ENCODE data around the gene IL10RB. TPM values are rescaled to one million over a fixed set of nuclear protein-coding genes. Genes with fewer than 3 reads are reported as not detected.

Gene IL10RB
- total and polyA plus RNA-seq, 2 of the 13 experiments (the other 11 are each of a cell fraction or from before 2014, with no cell fraction given): 17.4 to 18.2 TPM

DNA sequence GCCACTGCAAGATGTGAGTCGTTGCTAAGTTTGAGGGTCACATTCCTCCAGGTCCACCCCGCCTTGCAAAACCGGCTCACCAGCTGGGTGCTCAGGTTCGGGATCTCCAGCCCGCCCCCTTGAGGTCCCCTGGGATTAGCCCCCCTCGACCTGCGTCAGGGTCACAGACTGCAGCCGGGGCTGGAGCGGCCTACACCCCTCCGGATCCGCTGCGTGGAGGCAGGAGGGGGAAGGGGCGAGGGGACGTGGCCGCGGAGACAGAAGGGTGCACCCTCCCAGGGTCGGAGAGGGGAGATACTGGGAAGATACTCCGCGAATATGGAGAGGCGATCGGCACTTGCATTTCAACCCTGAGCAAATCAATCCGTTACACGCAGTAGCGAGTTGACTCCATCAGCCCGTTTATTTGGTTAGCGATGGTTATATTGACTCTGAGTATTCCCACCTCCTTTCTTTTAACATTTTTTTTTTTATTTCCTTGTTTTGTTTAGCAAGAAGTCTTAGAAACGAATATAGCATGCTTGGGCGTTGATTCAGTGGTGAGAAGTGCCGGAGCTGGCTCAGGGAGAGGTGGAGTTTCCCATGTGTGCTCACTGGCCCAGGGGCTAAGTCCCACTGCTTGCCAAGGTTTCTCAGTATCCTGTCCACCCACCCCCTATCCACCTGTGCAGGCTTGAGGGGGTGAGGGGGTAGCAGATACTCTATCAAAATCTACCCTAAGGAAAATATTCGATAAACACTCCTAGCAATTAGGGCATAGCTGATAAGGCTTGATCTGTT, 35.4 kb upstream of the IL10RB start (continued):
- TF ChIP-seq, protein P1, sequence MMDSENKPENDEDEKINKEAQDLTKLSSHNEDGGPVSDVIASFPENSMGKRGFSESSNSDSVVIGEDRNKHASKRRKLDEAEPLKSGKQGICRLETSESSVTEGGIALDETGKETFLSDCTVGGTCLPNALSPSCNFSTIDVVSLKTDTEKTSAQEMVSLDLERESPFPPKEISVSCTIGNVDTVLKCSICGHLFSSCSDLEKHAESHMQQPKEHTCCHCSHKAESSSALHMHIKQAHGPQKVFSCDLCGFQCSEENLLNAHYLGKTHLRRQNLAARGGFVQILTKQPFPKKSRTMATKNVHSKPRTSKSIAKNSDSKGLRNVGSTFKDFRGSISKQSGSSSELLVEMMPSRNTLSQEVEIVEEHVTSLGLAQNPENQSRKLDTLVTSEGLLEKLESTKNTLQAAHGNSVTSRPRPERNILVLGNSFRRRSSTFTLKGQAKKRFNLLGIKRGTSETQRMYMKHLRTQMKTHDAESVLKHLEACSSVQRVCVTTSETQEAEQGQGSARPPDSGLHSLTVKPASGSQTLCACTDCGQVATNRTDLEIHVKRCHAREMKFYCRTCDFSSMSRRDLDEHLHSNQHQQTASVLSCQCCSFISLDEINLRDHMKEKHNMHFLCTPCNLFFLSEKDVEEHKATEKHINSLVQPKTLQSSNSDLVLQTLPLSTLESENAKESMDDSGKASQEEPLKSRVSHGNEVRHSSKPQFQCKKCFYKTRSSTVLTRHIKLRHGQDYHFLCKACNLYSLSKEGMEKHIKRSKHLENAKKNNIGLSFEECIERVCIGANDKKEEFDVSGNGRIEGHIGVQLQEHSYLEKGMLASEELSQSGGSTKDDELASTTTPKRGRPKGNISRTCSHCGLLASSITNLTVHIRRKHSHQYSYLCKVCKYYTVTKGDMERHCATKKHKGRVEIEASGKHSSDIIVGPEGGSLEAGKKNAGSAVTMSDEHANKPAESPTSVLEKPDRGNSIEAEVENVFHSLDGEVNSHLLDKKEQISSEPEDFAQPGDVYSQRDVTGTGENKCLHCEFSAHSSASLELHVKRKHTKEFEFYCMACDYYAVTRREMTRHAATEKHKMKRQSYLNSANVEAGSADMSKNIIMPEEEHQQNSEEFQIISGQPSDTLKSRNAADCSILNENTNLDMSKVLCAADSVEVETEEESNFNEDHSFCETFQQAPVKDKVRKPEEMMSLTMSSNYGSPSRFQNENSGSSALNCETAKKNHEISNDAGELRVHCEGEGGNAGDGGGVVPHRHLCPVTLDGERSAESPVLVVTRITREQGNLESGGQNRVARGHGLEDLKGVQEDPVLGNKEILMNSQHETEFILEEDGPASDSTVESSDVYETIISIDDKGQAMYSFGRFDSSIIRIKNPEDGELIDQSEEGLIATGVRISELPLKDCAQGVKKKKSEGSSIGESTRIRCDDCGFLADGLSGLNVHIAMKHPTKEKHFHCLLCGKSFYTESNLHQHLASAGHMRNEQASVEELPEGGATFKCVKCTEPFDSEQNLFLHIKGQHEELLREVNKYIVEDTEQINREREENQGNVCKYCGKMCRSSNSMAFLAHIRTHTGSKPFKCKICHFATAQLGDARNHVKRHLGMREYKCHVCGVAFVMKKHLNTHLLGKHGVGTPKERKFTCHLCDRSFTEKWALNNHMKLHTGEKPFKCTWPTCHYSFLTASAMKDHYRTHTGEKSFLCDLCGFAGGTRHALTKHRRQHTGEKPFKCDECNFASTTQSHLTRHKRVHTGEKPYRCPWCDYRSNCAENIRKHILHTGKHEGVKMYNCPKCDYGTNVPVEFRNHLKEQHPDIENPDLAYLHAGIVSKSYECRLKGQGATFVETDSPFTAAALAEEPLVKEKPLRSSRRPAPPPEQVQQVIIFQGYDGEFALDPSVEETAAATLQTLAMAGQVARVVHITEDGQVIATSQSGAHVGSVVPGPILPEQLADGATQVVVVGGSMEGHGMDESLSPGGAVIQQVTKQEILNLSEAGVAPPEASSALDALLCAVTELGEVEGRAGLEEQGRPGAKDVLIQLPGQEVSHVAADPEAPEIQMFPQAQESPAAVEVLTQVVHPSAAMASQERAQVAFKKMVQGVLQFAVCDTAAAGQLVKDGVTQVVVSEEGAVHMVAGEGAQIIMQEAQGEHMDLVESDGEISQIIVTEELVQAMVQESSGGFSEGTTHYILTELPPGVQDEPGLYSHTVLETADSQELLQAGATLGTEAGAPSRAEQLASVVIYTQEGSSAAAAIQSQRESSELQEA (CRISPR knock-in tag; IDR thresholded peaks at IDR 0.05; ENCODE audit: not compliant biosample characterization): no peak
- TF ChIP-seq MYNN (CRISPR knock-in tag; IDR thresholded peaks at IDR 0.05; ENCODE audit: low read depth): no peak
- TF ChIP-seq, protein P2, sequence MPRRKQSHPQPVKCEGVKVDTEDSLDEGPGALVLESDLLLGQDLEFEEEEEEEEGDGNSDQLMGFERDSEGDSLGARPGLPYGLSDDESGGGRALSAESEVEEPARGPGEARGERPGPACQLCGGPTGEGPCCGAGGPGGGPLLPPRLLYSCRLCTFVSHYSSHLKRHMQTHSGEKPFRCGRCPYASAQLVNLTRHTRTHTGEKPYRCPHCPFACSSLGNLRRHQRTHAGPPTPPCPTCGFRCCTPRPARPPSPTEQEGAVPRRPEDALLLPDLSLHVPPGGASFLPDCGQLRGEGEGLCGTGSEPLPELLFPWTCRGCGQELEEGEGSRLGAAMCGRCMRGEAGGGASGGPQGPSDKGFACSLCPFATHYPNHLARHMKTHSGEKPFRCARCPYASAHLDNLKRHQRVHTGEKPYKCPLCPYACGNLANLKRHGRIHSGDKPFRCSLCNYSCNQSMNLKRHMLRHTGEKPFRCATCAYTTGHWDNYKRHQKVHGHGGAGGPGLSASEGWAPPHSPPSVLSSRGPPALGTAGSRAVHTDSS (CRISPR knock-in tag; conservative IDR thresholded peaks at IDR 0.05): no peak
- TF ChIP-seq, protein P3, sequence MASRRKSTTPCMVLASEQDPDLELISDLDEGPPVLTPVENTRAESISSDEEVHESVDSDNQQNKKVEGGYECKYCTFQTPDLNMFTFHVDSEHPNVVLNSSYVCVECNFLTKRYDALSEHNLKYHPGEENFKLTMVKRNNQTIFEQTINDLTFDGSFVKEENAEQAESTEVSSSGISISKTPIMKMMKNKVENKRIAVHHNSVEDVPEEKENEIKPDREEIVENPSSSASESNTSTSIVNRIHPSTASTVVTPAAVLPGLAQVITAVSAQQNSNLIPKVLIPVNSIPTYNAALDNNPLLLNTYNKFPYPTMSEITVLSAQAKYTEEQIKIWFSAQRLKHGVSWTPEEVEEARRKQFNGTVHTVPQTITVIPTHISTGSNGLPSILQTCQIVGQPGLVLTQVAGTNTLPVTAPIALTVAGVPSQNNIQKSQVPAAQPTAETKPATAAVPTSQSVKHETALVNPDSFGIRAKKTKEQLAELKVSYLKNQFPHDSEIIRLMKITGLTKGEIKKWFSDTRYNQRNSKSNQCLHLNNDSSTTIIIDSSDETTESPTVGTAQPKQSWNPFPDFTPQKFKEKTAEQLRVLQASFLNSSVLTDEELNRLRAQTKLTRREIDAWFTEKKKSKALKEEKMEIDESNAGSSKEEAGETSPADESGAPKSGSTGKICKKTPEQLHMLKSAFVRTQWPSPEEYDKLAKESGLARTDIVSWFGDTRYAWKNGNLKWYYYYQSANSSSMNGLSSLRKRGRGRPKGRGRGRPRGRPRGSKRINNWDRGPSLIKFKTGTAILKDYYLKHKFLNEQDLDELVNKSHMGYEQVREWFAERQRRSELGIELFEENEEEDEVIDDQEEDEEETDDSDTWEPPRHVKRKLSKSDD (CRISPR knock-in tag; IDR thresholded peaks at IDR 0.05; ENCODE audit: low read depth): 0 out of 2 replicates have a peak, but pooled peaks have one; percentile 55
- TF ChIP-seq ZNF383 (CRISPR knock-in tag; IDR thresholded peaks at IDR 0.05; ENCODE audit: borderline replicate concordance): no peak
- TF ChIP-seq, protein P4, sequence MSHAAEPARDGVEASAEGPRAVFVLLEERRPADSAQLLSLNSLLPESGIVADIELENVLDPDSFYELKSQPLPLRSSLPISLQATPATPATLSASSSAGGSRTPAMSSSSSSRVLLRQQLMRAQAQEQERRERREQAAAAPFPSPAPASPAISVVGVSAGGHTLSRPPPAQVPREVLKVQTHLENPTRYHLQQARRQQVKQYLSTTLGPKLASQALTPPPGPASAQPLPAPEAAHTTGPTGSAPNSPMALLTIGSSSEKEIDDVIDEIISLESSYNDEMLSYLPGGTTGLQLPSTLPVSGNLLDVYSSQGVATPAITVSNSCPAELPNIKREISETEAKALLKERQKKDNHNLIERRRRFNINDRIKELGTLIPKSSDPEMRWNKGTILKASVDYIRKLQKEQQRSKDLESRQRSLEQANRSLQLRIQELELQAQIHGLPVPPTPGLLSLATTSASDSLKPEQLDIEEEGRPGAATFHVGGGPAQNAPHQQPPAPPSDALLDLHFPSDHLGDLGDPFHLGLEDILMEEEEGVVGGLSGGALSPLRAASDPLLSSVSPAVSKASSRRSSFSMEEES (CRISPR knock-in tag; IDR thresholded peaks at IDR 0.05): no peak
- TF ChIP-seq ZNF253 (CRISPR knock-in tag; IDR thresholded peaks at IDR 0.05; ENCODE audit: borderline replicate concordance): no peak
- TF ChIP-seq, protein P5, sequence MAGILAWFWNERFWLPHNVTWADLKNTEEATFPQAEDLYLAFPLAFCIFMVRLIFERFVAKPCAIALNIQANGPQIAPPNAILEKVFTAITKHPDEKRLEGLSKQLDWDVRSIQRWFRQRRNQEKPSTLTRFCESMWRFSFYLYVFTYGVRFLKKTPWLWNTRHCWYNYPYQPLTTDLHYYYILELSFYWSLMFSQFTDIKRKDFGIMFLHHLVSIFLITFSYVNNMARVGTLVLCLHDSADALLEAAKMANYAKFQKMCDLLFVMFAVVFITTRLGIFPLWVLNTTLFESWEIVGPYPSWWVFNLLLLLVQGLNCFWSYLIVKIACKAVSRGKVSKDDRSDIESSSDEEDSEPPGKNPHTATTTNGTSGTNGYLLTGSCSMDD (CRISPR knock-in tag; IDR thresholded peaks at IDR 0.05): no peak
- TF ChIP-seq ZBTB7A (CRISPR knock-in tag; IDR thresholded peaks at IDR 0.05): peak; percentile 79
- peak; percentile 38 for TF ChIP-seq STAG1 (CRISPR knock-in tag; IDR thresholded peaks at IDR 0.05)
